GM12874 (cell line): ENCODE results near the gene SLC8A3.

Source experiments
- TF ChIP-seq, protein P1 (sequence below): IDR thresholded peaks from 2 replicates; pipeline ENCODE4 v1.5.1; 2011; ENCODE audit warnings: low read depth, mild to moderate bottlenecking, control low read depth, low read length, moderate library complexity; ENCODE audit not compliant: insufficient read depth

Gene SLC8A3

DNA sequence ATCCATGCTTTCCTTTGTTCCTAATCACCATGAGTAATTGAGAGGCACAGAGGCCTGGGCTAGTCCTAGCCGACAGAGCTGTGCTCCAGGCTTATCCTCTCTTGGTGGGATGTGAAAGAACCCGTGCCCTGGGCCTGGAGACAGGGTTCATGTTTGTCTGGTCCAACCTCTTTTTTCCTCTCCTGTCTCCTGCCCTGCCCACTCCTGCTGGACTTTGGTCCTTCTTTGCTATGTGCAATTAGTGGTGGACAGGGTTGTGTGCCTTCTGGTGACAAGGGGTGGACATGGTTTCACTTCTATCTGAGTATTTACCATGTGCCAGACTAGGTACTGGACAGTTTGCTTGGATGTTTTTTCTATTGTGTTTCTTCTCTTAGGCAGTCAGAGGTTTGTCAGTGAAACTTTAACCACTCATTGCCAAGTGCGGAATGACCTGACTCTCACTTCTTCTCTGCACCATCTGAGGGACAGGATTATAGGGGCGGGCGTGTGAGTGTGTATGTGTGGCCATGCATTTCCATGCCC, 183.4 kb downstream of the SLC8A3 start:
- TF ChIP-seq, protein P1, sequence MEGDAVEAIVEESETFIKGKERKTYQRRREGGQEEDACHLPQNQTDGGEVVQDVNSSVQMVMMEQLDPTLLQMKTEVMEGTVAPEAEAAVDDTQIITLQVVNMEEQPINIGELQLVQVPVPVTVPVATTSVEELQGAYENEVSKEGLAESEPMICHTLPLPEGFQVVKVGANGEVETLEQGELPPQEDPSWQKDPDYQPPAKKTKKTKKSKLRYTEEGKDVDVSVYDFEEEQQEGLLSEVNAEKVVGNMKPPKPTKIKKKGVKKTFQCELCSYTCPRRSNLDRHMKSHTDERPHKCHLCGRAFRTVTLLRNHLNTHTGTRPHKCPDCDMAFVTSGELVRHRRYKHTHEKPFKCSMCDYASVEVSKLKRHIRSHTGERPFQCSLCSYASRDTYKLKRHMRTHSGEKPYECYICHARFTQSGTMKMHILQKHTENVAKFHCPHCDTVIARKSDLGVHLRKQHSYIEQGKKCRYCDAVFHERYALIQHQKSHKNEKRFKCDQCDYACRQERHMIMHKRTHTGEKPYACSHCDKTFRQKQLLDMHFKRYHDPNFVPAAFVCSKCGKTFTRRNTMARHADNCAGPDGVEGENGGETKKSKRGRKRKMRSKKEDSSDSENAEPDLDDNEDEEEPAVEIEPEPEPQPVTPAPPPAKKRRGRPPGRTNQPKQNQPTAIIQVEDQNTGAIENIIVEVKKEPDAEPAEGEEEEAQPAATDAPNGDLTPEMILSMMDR: no peak

DNA sequence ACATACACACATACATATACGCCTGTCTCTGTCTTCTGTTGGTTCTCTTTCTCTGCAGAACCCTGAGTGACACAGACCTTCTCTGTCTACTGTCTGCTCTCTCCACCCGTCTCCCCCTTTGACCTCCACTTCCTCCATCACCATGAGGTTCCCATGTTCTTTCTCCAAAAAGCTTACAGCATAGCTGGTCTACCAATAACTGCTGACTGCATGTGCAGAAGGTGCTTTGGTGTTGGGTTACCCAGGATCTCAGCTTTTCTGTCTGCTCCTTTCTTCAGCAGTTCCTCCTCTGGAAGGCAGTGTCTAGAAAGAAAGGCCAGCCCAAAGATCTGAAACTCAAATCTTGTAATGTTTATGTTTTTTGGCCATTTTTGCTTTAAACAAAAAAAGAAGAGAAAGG, 184.0 kb downstream of the SLC8A3 start:
- TF ChIP-seq, protein P1: no peak

DNA sequence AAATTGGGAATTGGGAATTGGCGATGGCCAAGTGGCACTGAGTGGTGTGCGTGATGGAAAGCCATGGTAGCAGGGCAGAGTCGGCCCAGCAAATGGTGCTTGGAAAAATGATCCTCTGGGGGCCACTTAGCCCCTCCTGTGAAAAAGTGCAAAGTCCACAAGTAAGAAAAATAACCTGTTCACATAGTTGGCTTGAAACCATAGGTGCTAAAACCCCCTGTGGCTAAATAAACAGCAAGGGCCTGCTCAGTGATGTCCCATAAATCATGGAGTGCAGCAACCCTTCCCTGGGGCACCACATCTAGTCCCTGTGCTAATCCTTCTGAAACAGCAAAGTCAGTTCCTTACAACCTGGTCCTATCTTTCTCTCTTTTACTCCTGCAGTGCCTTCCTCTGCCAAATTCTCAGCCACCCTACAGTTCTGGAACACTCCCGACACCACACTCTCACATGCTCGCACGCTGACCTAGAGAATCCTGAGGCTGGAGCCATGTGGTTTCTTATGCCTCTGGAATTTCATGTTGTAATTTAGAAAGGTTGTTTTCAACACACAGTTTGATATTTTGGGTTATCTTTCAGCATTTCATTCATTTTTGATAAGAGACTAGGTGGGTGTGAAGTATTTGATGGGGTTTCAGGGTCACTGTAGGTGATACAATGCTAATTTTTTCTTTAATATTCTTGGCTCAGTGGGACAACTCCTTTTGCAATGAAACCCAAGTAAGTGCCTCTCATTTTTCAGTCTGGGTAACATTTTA, 186.0 kb downstream of the SLC8A3 start:
- TF ChIP-seq, protein P1: no peak

DNA sequence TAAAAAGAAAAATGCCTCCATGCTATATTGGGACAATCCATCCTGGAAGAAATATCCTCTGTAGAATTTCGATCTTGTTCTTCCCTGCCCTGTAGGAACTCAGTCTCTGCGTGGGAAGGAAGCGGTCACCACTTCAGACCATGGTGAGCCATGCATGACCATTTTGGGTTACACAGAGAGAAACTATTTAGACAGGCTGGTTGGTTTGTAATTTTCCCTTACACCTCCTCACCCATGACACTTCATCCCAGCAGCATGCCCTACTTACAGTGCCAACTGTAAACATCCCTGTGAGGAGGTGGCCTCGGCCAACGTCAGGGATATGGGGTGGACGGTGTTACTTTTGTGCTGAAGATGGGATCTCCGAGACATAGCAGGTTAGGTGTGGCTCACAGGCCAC, 188.2 kb downstream of the SLC8A3 start:
- TF ChIP-seq, protein P1: no peak

DNA sequence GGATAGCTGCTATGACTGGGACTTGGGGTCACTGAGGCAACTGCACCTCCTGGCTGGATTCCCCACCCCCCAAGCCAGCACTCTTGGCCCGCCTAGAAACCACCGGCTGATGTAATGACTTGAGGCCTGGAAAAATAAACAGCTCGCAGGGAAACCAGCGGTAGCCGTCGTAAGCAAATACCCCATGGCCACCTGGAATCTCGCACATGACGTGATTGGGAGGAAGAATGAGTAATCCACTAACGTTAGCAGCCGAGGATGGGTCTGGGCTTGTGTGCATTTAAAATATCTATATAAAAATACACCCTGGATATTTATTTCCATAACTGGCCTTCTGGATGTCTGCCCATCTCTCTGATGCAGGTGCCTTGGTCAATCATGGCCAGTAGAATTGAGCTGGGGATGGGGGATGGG, 189.5 kb downstream of the SLC8A3 start:
- TF ChIP-seq, protein P1: no peak

DNA sequence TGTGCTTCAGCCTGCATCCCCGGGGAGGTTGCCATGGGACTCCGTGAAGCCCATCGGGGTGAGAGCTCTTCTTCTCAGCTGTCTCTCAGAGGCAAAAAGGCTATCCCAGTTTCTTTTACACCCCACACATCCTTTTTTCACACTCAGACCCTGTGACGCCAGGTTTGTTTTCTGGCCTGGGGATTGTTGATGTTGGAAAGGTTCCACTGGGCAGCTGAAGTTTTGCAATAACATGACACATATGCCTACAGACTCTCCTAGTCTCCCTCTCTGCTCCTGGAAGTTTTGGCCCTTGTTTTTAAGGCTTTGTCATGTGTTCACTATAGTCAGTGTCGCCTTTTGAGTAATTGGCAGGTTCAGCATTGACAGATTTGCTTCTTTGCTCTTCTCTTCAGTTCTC, 190.9 kb downstream of the SLC8A3 start:
- TF ChIP-seq, protein P1: no peak

DNA sequence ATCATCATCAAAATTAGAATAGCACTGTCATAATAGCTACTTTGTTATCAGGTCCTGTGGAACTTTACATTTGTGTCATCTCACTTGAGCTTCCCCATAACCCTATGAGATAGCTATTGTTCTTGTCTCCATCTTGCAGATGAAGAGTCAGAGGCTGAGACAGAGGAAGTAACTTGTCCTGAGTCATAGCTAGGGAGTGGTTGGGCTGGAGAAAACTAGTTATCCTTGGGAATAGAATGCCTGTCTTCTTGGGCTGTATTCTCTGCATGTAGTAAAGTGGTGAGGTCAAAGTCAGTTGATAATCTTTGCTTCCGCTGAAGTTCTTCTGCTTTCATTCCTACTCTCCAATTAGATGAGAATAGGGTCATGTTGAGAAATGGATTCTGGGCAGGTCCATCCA, 192.5 kb downstream of the SLC8A3 start:
- TF ChIP-seq, protein P1: no peak
